RWPE2 (cell line): Measurements from ENCODE around the gene ZNHIT3.

Experiments used
- ATAC-seq: fragments of 200-7000 bp; cut with Tn5 transposase; 3 replicates; pipeline ENCODE4 v1.9.1; 2021; ENCODE audit warnings: low read depth
- DNase-seq: peaks from one replicate; pipeline ENCODE4 v3.0.0-alpha.2; 2020; ENCODE audit warnings: low spot score
- H3K27ac ChIP-seq: fragments of 450-650 bp; 2 replicates; pipeline ENCODE4 v1.5.1; 2017; ENCODE audit warnings: mild to moderate bottlenecking; ENCODE audit not compliant: poor library complexity, severe bottlenecking
- H3K27me3 ChIP-seq: fragments of 250-450 bp; sonication (Bioruptor Pico); 2 replicates; pipeline ENCODE4 v1.5.1; 2021; ENCODE audit warnings: mild to moderate bottlenecking, moderate library complexity; ENCODE audit not compliant: insufficient read depth, poor library complexity, severe bottlenecking
- H3K36me3 ChIP-seq: fragments of 250-450 bp; sonication (Bioruptor Pico); 2 replicates; pipeline ENCODE4 v1.5.1; 2020; ENCODE audit warnings: low read depth, mild to moderate bottlenecking, moderate library complexity
- H3K4me1 ChIP-seq: fragments of 250-450 bp; sonication (Bioruptor Pico); 2 replicates; pipeline ENCODE4 v1.5.1; 2021; ENCODE audit warnings: mild to moderate bottlenecking, moderate library complexity; ENCODE audit not compliant: insufficient read depth, poor library complexity, severe bottlenecking
- H3K4me3 ChIP-seq: fragments of 250-450 bp; sonication (Bioruptor Pico); 2 replicates; pipeline ENCODE4 v1.5.1; 2021; ENCODE audit warnings: mild to moderate bottlenecking, moderate library complexity; ENCODE audit not compliant: severe bottlenecking
- H3K9me3 ChIP-seq: fragments of 250-450 bp; sonication (Bioruptor Pico); 2 replicates; pipeline ENCODE4 v1.5.1; 2021; ENCODE audit warnings: mild to moderate bottlenecking, moderate library complexity; ENCODE audit not compliant: severe bottlenecking
- CTCF ChIP-seq: fragments of 450-650 bp; IDR thresholded peaks from one replicate; pipeline ENCODE4 v1.5.1; 2017; ENCODE audit warnings: mild to moderate bottlenecking, moderate library complexity; ENCODE audit not compliant: poor library complexity, severe bottlenecking

Gene ZNHIT3

GRCh38 chr17:36494674-36495073, 8.2 kb downstream of the ZNHIT3 start:
- no peaks in the 10 kb centered on the region for H3K27me3 ChIP-seq
- ATAC-seq (no peak), DNase-seq (no peak)
- no peak overlapping the region for H3K4me3 ChIP-seq
- H3K9me3 ChIP-seq: no peaks in the 10 kb centered on the region
- H3K27ac ChIP-seq: no peak overlapping the region
- H3K4me1 ChIP-seq: no peaks in the 10 kb centered on the region
- peaks cover 79% of the 10 kb centered on the region for H3K36me3 ChIP-seq
- no peak for TF ChIP-seq CTCF

- H3K4me3 ChIP-seq: no peak overlapping the region
- no peak for TF ChIP-seq CTCF
- no peak for DNase-seq
- H3K4me1 ChIP-seq: no peaks in the 10 kb centered on the region
- no peaks in the 10 kb centered on the region for H3K27me3 ChIP-seq
- H3K36me3 ChIP-seq: peaks cover 79% of the 10 kb centered on the region
- ATAC-seq: no peak
- H3K9me3 ChIP-seq: no peaks in the 10 kb centered on the region
- H3K27ac ChIP-seq: no peak overlapping the region
Measured at GRCh38 chr17:36495076-36495578, 8.6 kb downstream of the ZNHIT3 start.

GRCh38 chr17:36496018-36496789, 9.7 kb downstream of the ZNHIT3 start:
- H3K27ac ChIP-seq: no peak overlapping the region
- ATAC-seq: 0 out of 3 replicates have a peak, but pooled peaks have one; percentile 13
- H3K4me1 ChIP-seq: no peaks in the 10 kb centered on the region
- no peak for TF ChIP-seq CTCF
- peaks cover 87% of the 10 kb centered on the region for H3K36me3 ChIP-seq
- DNase-seq: no peak
- H3K9me3 ChIP-seq: no peaks in the 10 kb centered on the region
- H3K4me3 ChIP-seq: no peak overlapping the region
- no peaks in the 10 kb centered on the region for H3K27me3 ChIP-seq

GRCh38 chr17:36498155-36498554, 11.7 kb downstream of the ZNHIT3 start:
- no peak for TF ChIP-seq CTCF
- H3K4me1 ChIP-seq: no peaks in the 10 kb centered on the region
- H3K27me3 ChIP-seq: no peaks in the 10 kb centered on the region
- H3K4me3 ChIP-seq: no peak overlapping the region
- no peaks in the 10 kb centered on the region for H3K9me3 ChIP-seq
- peaks cover 85% of the 10 kb centered on the region for H3K36me3 ChIP-seq
- no peak for ATAC-seq
- no peak for DNase-seq
- no peak overlapping the region for H3K27ac ChIP-seq
